ENCODE results near the gene ARL6IP6.

DNA sequence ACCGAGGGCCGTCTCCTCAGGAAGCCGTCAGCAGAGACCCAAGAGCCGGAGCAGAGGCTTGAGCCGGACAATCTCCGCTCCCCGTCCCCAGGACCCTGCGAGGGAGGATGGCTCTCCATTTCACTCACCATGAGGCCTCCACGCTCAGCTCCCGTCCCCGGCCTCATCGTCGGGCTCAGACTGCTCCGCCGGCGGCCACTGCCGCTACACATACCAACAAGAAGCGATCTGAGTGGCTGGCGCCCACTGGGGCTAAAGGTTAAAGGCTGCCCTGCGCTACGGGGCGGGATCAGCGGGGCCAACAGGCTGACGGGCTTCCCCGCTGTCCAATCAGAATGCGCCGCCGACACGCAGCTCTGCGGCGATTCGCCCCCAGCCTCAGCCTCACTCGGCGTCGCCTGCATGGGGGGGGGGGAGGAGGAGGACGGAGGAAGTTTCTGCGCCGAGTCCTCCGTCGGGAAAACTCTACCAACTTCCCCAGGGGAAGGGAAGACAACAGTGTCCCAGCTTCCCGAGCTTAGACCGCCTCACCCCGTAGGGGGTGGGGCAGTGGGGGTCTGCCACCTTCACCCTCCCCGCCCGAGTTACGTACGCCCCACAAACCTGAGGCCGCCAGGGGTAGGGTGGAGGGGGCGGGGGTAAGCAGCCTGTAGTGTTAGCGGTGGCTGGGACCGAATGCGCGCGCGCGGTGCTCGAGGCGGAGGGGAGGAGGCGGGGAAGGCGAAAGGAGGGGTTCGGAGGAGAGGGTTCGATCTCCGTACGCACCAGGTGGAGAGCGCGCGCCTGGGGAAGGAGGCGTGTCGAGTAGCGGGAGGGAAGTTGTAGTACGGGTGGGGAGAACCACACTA is 968 bp upstream of the ARL6IP6 start, which contains the start of gene PRPF40A:
- peak; percentile 76 to 85 for TF ChIP-seq POLR2A (IDR thresholded peaks at IDR 0.05)
- TF ChIP-seq, protein P1, sequence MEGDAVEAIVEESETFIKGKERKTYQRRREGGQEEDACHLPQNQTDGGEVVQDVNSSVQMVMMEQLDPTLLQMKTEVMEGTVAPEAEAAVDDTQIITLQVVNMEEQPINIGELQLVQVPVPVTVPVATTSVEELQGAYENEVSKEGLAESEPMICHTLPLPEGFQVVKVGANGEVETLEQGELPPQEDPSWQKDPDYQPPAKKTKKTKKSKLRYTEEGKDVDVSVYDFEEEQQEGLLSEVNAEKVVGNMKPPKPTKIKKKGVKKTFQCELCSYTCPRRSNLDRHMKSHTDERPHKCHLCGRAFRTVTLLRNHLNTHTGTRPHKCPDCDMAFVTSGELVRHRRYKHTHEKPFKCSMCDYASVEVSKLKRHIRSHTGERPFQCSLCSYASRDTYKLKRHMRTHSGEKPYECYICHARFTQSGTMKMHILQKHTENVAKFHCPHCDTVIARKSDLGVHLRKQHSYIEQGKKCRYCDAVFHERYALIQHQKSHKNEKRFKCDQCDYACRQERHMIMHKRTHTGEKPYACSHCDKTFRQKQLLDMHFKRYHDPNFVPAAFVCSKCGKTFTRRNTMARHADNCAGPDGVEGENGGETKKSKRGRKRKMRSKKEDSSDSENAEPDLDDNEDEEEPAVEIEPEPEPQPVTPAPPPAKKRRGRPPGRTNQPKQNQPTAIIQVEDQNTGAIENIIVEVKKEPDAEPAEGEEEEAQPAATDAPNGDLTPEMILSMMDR (IDR thresholded peaks at IDR 0.05) = no peak
